Epithelial cell of prostate (primary cell): Measurements from ENCODE around the gene C17orf50.

Experiments used
- DNase-seq: peaks from one replicate; pipeline ENCODE4 v3.0.0-alpha.2; 2011; ENCODE audit warnings: low read depth, low spot score
- H3K27ac ChIP-seq: fragments of 450-650 bp; 2 replicates; pipeline ENCODE4 v1.5.1; 2017; ENCODE audit warnings: mild to moderate bottlenecking

The C17orf50 gene

DNA sequence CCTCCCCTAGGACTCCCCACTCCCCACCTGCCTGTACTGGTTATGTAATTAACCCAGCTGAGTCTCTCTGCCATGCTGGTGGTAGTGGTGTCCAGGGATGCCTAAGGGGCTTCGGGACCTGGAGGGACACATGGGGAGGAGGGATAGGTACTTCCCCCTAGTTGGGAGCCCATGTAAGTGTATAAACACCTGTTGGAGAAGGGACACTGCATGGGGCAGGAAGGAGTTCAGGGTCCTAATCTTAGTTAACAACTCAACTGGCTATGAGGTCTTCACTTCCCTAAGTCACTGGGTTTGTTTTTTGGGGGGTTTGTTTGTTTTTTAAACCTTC lies 27.9 kb upstream of the C17orf50 start:
- no peak overlapping the region for H3K27ac ChIP-seq
- no peak for DNase-seq

DNA sequence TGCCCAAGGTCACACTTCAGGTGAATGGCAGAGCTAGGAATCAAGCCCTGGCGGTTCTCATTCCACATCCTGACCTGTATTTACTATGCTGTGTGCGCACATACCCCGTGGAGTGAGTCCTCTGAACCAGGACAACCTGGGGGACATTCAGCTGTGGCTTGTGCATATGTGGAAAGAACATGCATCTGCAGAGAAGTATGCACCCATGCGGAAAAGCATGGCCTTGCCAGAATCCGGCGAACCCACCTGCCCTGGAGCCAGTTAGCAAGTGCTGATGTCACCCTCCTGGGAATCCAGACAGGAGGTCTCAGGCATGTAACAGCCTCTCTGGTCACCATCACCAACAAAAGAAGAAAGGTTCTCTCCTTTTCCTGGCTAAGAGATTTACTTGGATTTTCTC lies 27.3 kb upstream of the C17orf50 start:
- no peak overlapping the region for H3K27ac ChIP-seq
- DNase-seq: no peak

DNA sequence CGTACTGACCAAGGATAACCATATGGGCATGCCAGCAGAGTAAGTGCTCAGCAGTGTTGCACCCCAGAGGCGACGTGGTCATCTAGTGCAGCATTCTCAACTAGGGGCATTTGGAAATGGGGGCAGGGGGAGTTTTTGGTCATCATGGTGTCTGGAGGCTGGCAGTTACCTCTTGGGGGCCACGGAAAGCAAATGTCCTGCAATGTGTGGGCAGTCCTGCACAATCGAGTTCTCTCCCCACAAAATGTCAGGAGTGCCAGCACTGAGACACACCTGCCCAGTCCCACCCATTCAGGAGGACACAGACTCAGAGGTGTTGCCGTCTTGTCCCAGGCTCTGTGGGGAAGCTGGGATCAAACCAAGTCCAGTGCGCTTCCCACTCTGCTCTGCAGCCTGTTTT lies 26.3 kb upstream of the C17orf50 start:
- no peak overlapping the region for H3K27ac ChIP-seq

DNA sequence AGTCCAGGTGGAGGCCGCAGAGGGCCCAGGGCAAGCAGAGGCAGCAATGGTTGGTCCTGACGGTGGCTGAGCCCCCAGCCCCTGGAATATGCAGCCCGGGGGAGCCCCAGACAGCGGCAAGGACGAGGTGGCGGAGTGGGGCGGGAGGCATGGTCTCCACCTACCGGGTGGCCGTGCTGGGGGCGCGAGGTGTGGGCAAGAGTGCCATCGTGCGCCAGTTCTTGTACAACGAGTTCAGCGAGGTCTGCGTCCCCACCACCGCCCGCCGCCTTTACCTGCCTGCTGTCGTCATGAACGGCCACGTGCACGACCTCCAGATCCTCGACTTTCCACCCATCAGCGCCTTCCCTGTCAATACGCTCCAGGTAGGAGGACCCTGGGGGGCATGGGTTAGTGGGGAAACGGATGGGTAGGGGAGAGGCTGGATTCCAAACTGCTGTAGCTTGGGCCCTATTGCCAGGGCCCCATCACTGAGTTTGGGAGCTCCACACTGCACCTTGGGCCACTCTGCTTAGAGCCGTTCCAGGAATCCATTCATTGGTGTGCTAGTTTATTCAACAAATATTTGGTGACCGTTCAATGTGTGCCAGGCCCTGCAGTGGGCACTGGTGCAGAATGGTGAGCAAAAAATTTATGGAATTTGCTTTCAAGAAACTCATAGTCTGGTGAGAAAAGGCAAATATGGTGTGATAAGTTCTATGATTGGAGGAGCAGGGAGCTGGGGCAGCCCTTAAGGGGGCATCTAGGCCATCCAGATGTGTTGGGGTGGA lies 25.5 kb upstream of the C17orf50 start:
- H3K27ac ChIP-seq: no peak overlapping the region
- DNase-seq: no peak

More for the DNA sequence above, 26.3 kb upstream of the C17orf50 start:
- no peak for DNase-seq

DNA sequence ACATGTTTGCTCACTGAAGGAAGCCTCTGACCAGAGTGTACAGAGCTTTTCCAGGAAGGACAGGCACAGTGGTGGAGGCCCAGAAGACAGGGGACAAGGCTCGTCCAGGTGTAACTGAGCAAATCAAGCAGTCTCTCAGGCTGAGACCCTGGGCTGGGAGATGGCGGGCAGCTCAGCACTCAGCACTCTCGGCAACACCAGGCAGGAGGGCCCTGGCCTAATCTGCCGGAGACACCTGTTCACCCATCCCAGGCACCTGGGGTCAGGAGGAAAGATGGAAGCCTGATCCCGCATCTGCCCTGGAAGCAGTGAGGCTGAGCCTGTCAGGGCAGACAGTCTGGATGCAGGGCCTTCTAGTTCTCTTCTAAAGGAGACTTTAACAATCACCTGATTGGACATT lies 24.5 kb upstream of the C17orf50 start:
- no peak for DNase-seq
- no peak overlapping the region for H3K27ac ChIP-seq

DNA sequence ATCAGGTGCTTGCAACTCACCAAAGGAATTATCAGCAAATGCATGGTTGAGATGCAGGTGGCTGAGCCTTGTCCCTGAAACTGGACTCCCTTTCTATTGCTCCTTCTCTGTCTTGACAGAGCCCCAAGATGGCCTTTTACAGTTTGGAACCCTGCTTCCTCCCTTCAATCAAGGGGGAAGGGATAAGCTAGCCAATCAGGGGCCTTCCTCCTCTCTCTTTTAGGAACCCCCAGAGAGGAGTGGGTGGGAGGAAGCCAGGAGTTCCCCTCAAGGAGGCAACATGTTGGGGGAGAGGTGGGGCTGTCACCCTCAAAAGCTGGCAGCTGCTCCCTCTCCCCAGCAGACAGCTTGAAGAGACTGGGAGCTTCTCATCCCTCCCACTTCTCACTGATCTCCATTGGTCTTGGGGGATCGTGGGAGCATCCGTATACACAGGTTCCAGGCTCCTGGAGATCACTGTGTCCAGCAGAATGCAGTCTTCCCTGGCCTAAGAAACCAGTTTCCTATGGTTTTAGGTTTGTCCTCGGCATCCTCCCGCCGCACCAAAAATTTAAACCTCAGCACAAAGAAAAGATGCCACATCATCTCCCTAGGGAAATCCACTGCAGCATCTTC lies 22.1 kb upstream of the C17orf50 start:
- no peak overlapping the region for H3K27ac ChIP-seq
- DNase-seq: no peak

DNA sequence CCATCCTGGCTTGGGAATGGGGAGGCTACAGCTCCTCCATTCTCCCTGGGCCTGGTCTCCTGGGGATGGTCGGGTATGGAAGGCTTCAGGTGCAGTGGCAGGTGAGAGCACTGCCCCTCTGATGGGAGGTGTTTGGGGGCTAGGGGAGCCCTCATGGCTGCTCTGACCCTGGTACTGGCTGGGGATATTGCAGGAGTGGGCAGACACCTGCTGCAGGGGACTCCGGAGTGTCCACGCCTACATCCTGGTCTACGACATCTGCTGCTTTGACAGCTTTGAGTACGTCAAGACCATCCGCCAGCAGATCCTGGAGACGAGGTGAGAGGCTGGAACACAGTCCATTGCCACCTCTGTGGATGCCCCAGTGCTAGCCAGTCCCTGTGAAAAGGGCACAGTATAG lies 20.5 kb upstream of the C17orf50 start:
- H3K27ac ChIP-seq: no peak overlapping the region
- no peak for DNase-seq

DNA sequence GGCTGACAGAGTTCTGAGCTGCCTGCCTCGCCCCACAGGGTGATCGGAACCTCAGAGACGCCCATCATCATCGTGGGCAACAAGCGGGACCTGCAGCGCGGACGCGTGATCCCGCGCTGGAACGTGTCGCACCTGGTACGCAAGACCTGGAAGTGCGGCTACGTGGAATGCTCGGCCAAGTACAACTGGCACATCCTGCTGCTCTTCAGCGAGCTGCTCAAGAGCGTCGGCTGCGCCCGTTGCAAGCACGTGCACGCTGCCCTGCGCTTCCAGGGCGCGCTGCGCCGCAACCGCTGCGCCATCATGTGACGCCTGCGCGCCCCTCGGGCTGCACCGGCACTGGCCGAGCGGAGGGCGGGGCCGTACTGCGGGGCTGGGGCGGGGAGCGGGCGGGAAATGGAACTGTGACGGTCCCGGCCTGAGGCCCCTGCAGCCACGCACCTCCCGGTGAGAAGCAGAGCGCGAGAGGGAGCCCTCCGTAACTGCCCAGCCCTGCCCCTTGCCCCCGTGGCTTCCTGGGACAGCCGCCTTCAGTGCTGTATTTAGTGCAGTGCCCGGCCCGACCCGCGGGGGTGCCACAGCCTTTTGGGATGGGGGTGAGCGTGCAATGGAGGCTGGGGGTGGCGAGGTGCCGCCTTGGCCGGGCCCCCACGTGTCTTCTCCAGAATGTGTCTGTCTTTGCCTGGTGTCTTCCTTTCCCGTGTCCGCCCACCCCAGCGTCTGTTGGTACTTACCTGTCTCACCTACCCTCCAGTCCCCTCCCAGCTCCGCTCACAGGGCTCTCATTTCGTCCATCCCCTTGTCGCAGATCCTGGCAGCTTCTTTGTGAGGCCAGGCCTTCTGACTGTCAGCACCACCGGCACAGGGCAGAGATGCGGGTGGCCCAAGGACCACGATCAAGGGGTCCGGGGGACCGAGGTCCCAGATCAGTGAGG lies 19.4 kb upstream of the C17orf50 start:
- DNase-seq: no peak
- no peak overlapping the region for H3K27ac ChIP-seq

DNA sequence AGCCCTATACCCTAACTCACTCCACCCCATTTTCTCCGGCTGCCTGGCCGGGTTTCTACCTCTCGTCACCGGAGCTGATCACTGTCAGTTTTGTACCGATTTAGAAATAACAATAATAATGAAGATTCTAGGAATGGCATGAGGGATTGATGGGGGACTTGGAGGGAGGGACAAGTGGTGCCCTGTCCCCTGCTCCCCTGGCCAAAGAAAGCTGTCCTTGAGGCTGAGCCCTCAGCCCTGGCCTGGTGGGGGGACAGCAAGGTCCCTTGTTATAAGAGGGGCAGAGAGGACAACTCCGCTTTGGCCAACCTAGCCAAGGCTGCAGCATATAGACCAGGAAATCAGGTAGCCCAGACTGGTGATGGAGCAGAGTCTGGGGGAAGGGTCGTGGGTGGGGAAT lies 18.2 kb upstream of the C17orf50 start:
- no peak for DNase-seq
- no peak overlapping the region for H3K27ac ChIP-seq

DNA sequence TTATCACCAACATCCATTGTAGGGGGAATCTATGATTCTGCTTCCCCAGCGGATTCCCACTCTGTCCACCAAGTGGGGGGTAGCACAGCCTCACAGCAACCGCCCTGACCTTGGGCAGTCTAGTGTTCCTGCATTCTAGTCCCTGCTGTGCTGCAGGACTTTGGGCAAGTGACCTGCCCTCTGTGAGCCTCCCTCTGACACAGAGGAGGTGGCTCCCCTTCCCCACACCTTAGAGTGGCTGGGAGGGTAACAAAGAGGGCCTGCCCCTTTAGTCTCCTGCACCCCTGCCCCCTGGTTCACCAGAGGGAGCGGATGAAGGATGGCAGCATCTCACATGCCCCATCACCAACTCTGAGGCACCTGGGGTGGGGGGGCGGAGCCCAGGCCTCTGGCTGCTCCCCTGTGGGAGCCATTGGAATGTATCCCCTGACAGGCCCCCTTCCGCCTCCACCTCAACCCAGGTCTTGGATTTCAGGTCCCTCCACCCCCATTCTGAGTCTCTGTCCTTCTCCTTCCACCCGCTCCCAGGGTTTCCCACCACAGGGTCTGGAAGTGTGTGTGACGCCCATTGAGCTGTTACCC lies 17.7 kb upstream of the C17orf50 start:
- DNase-seq: no peak
- H3K27ac ChIP-seq: no peak overlapping the region

DNA sequence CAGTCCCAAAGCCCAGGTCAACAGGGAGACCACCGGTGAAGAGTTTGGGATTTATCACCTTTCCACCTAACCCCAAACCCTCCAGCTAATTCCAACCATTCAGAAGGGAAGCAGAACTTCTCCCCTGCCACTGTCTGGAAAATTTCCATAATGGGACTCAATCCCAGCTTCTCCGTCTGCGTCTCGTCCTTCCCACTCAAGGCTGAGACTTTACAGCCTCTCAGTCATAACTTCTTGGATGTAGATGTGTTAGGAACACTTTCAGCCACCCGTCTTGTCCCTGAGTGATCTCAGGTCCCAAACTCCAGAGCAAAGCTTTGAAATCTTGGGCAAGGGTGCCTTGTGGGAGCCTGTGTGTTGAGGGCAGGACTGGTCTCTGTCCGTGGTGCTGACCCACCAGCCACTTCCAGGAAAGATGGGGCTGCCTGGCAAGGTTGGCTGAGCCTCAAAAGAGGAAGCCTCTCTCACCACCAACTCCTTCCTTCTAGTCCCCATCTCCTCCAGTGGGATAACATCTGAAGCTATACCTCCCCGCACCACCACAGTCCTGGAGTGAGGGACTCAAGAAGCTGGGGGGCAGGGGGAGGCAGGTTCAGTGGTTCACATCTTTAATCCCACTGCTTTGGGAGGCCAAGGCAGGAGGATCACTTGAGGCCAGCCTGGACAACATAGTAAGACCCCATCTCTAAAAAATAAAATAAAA lies 16.9 kb upstream of the C17orf50 start:
- no peak overlapping the region for H3K27ac ChIP-seq
- DNase-seq: no peak

DNA sequence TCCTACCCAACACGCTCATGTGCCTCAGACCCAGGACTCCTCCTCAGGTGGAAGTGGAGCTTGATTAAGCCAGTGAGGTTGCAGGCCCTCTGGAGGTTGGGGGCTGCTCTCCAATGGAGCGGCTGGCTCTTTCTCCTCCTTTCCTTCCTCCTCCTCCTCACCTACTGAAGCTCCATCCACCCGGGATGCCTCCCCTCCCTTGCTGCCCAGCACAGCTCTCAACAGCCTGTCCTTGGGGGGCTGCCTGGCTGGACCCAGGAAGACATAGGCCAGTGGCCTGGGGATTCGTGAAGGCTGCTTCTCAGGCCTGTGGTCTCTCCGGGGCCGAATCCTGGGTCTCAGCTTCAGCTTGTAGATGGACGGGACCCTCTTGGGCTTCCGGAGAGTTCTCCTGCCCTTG lies 15.9 kb upstream of the C17orf50 start:
- DNase-seq: no peak
- H3K27ac ChIP-seq: no peak overlapping the region

DNA sequence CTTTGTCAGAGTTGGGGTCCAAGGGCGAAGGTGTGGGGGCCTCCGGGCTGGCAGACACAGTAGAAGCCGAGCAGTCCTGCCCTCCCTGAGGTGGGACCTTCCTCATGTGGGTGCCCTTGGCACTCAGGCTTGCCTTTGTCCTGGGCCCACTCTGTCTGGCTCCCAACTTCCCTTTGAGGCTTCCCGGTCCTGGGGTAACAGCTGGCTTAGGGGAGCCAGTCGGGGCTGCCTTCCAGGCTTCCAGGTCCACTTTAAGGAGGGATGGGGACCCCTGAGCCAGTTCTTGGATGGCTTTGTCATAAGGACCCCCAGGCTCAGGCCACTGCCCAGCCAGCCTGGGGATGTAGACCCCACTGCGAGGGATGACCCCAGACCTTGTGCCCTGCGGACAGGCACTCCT lies 15.4 kb upstream of the C17orf50 start:
- H3K27ac ChIP-seq: no peak overlapping the region
- DNase-seq: no peak

DNA sequence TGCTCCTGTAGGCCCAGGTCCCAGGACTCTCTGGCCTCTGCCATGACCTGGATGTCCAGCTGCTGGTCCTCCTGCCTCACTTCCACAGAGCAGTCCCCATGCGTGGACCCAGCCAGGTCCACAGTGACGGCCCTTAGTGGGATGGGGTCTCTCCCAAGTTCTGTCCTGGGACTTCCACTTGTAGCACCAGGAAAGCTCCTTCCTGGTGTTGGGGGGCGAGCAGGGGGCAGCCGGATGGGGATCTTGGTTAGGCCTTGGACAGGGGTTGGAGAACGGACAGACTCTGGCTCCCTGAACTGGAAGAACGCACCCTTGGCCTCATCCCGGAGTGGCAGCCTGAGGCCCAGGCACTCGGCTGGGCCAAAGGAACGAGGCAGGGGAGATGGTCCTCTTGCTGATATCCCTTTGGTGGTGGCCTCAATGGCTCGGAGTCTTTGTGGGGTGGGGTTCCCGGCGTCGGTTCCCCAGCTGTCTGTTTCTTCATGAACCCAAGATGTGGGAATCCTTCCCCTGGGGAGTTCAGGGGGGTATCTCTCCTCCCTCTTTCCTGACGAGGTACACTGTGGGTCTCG lies 14.9 kb upstream of the C17orf50 start:
- DNase-seq: no peak
- H3K27ac ChIP-seq: no peak overlapping the region

DNA sequence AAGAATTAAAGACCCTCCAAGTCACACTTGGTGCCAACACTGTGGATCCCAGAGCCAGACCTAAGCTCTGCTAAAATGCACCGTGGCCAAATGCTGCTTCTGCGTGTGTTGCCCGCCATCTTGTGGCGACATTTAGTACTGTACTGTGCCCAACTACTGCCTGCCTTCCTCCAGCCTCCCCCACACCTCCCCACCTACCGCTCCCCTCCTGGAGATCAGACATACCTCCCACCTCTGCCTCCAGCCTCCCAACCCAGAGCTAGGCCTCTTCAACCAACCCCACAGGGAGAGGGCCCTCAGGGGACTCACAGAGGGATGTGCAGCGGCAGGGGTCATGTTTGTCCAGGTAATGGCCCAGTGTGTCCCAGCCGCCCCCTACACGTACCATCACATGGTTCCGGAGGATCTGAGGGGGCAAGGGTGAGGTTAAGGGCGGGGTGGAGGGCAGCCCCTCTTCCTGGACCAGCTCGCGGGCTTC lies 13.1 kb upstream of the C17orf50 start:
- DNase-seq: no peak
- no peak overlapping the region for H3K27ac ChIP-seq

DNA sequence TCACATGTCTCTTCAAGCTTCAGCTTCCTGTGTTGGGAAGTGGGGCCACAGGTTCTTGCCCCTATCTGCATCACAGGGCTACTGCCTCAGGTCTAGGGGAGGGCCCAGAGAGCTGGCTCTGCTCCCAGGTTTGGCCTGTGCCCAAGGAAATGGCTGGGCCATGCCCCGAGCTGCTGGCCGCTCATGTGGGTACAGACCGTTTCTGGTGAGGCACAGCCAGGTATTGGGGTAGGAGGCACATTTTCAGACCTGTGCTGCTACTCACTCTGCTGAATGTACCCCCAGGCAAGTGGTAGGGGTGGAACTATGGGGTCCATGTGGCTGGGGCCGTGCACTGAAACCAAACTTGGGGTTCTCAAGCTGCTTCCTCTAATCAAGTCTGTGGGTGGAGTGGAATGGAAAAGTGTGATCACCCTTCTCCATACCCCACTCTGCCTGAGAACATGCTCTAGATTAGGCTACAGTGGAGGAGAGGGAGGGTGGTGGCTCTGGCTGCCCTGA lies 12.3 kb upstream of the C17orf50 start:
- no peak for DNase-seq
- H3K27ac ChIP-seq: no peak overlapping the region

DNA sequence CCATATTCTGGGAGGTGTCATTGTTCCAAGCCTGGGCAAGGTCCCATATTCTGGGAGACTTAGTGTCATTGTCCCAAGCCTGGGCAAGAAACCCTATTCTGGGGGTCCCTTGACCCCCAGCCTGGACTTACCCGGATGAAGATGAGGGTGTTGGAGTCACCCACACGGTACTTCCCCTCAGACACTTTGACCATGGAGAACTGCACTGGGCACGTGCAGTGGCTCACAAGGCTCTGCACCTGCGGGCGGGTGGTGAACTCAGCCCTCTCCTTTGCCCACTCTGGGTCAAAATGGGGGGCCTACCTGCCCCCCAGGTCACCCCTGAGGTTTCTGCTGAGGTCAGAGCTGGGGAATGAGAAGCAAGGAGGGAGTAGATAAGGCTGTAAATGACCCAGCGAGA lies 11.7 kb upstream of the C17orf50 start:
- no peak overlapping the region for H3K27ac ChIP-seq
- no peak for DNase-seq

DNA sequence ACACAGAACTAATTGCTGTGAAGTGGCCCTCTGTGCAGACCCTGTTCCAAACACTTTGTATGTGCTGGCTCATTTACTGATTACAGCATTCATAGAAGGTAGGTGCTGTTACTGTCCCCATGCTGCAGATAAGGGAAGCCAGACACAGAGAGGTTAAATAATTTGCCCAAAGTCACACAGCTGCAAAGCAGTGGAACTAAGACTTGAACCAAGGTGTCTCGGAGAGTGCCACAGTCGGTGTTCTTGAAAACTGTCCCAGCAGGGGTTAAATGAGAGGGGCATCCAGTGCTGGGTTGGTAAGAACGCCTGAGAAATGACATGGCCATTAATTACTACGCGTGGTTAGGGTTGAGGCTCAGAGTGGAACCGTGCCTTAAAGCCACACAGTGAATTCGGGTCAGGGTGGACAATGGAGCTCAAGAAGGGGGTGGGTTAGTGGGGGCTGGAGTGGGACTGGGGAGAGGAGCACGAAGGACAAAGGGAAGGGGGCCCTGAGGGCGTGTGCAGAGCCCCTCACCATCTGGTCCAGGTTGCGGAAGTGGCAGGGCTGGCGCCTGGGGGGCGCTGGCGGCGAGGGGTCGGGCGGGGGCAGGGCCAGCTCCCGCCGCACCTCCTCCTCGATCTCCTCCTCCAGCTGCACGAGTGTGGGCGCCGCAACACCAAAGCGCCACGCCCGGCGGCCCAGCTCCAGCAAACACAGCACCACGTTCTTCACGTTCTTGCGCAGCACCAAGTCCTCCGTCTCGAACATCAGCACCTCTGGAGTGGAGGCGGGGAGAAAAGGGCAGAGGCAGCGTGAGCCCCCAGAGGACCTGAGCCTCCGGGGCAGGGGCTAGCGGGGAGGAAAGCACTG lies 10.9 kb upstream of the C17orf50 start:
- H3K27ac ChIP-seq: no peak overlapping the region
- no peak for DNase-seq
